WERI-Rb-1 (cell line): Measurements from ENCODE around the gene TRIM2.
"Not testable (repeated sequence)": the region's sequence is repeated elsewhere in the genome, so short reads cannot be mapped to it uniquely, and the experiment has no call there.

Experiments
- DNase-seq: peaks from one replicate; pipeline ENCODE4 v3.0.0-alpha.2; 2020
- H3K27ac ChIP-seq: fragments of 250-450 bp; sonication (Bioruptor Pico); 2 replicates; pipeline ENCODE4 v1.5.1; 2020; ENCODE audit warnings: mild to moderate bottlenecking, moderate library complexity
- H3K27me3 ChIP-seq: fragments of 250-450 bp; sonication (Bioruptor Pico); 2 replicates; pipeline ENCODE4 v1.5.1; 2021; ENCODE audit warnings: mild to moderate bottlenecking, low read depth, moderate library complexity; ENCODE audit not compliant: insufficient read depth, severe bottlenecking
- H3K36me3 ChIP-seq: fragments of 250-450 bp; sonication (Bioruptor Pico); 2 replicates; pipeline ENCODE4 v1.5.1; 2020; ENCODE audit warnings: mild to moderate bottlenecking, moderate library complexity
- H3K4me3 ChIP-seq: 2 replicates; pipeline ENCODE4 v1.5.1; 2011; ENCODE audit warnings: low read depth, mild to moderate bottlenecking, control low read depth, low read length
- H3K9me3 ChIP-seq: fragments of 250-450 bp; sonication (Bioruptor Pico); 2 replicates; pipeline ENCODE4 v1.5.1; 2021; ENCODE audit warnings: mild to moderate bottlenecking, moderate library complexity; ENCODE audit not compliant: severe bottlenecking
- TF ChIP-seq, protein P1 (sequence below): IDR thresholded peaks from 2 replicates; pipeline ENCODE4 v1.5.1; 2011; ENCODE audit warnings: low read depth, mild to moderate bottlenecking, control low read depth, inconsistent platforms, low read length

Gene TRIM2

GRCh38 chr4:153197301-153197700 lies 6.9 kb upstream of the TRIM2 start:
- H3K4me3 ChIP-seq: no peak overlapping the region
- H3K27ac ChIP-seq: 0 out of 2 replicates have a peak overlapping the region, but pooled peaks have one; percentile 23
- TF ChIP-seq, protein P1, sequence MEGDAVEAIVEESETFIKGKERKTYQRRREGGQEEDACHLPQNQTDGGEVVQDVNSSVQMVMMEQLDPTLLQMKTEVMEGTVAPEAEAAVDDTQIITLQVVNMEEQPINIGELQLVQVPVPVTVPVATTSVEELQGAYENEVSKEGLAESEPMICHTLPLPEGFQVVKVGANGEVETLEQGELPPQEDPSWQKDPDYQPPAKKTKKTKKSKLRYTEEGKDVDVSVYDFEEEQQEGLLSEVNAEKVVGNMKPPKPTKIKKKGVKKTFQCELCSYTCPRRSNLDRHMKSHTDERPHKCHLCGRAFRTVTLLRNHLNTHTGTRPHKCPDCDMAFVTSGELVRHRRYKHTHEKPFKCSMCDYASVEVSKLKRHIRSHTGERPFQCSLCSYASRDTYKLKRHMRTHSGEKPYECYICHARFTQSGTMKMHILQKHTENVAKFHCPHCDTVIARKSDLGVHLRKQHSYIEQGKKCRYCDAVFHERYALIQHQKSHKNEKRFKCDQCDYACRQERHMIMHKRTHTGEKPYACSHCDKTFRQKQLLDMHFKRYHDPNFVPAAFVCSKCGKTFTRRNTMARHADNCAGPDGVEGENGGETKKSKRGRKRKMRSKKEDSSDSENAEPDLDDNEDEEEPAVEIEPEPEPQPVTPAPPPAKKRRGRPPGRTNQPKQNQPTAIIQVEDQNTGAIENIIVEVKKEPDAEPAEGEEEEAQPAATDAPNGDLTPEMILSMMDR: no peak
- no peaks in the 10 kb centered on the region for H3K9me3 ChIP-seq
- no peaks in the 10 kb centered on the region for H3K36me3 ChIP-seq
- no peaks in the 10 kb centered on the region for H3K27me3 ChIP-seq
- DNase-seq: peak; percentile 90

- no peak for DNase-seq
- no peaks in the 10 kb centered on the region for H3K9me3 ChIP-seq
- H3K27ac ChIP-seq: no peak overlapping the region
- no peaks in the 10 kb centered on the region for H3K36me3 ChIP-seq
- H3K4me3 ChIP-seq: no peak overlapping the region
- H3K27me3 ChIP-seq: no peaks in the 10 kb centered on the region
- TF ChIP-seq, protein P1: no peak
Observed at GRCh38 chr4:153198719-153199118, 5.5 kb upstream of the TRIM2 start.

GRCh38 chr4:153203746-153204145 lies 497 bp upstream of the TRIM2 start:
- H3K36me3 ChIP-seq, H3K9me3 ChIP-seq, DNase-seq, H3K27me3 ChIP-seq: not testable (repeated sequence)
- H3K27ac ChIP-seq: peak overlapping the region; percentile 42
- H3K4me3 ChIP-seq: peak overlapping the region; percentile 23

GRCh38 chr4:153204728-153205648 lies 745 bp downstream of the TRIM2 start:
- Histone ChIP-seq H3K27me3 (no peaks in the 10 kb centered on the region), H3K36me3 (no peaks in the 10 kb centered on the region), H3K27ac (peak overlapping the region; percentile 42), H3K4me3 (peak overlapping the region; percentile 23), H3K9me3 (no peaks in the 10 kb centered on the region)
- TF ChIP-seq, protein P1: no peak
- DNase-seq: peak; percentile 40

DNA sequence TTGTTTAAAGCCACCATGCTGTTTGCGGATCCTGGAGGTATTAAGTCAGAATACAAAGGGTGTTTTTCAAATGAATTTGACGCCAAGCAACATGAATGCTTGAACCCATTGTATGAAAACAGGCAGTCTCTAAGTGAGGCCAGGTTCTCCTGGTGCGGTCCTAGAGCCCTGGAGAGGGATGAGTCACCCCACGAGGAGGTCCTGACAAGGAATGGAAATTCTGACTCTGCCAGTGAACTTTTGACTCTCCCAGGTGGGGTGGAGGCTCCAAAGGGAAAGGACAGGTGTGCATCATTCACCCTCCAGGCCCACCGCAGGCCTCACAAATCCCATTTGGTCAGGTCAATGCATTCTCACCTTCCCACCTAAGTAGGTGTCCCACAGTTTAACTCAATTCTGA lies 1.5 kb downstream of the TRIM2 start:
- H3K27ac ChIP-seq: no peak overlapping the region
- H3K36me3 ChIP-seq: no peaks in the 10 kb centered on the region
- no peak for DNase-seq
- TF ChIP-seq, protein P1: no peak
- H3K27me3 ChIP-seq: no peaks in the 10 kb centered on the region
- H3K4me3 ChIP-seq: no peak overlapping the region
- H3K9me3 ChIP-seq: no peaks in the 10 kb centered on the region

- H3K9me3 ChIP-seq: no peaks in the 10 kb centered on the region
- H3K36me3 ChIP-seq: no peaks in the 10 kb centered on the region
- no peak overlapping the region for H3K27ac ChIP-seq
- DNase-seq: no peak
- TF ChIP-seq, protein P1: no peak
- H3K4me3 ChIP-seq: no peak overlapping the region
- no peaks in the 10 kb centered on the region for H3K27me3 ChIP-seq
Observed at GRCh38 chr4:153206534-153206933, 2.3 kb downstream of the TRIM2 start.
